Keratinocyte (primary cell): ENCODE measurements around the gene NRARP. TPM values are rescaled to one million over a fixed set of nuclear protein-coding genes. Genes with fewer than 3 reads are reported as not detected.

Source experiments
- DNase-seq: peaks from one replicate; pipeline ENCODE4 v3.0.0-alpha.2; 2011; ENCODE audit warnings: low read depth, missing footprints, low spot score
- FAIRE-seq: peaks from 2 replicates; lab custom pipeline; 2011; peaks lifted over from hg19 to GRCh38; lab: Jason Lieb, UNC
- H2AFZ ChIP-seq: 2 replicates; pipeline ENCODE4 v1.6.0; 2012; ENCODE audit warnings: low read length, control low read depth, inconsistent platforms; ENCODE audit not compliant: control insufficient read depth
- H3K27ac ChIP-seq: 2 replicates; pipeline ENCODE4 v1.5.1; 2011; ENCODE audit warnings: low read length; ENCODE audit not compliant: control insufficient read depth, insufficient read depth
- H3K27me3 ChIP-seq: 3 replicates; pipeline ENCODE4 v1.6.0; 2011; ENCODE audit warnings: low read length; ENCODE audit not compliant: control insufficient read depth, insufficient read depth; ENCODE audit errors: extremely low read depth
- H3K36me3 ChIP-seq, 2 experiments: 2 replicates in 1 of 2; 3 replicates in 1 of 2; pipeline ENCODE4 v1.5.1; 2011; ENCODE audit warnings: low read length in 2 of 2, mild to moderate bottlenecking in 1 of 2; ENCODE audit not compliant: control insufficient read depth in 2 of 2, insufficient read depth in 2 of 2; ENCODE audit errors: extremely low read depth in 1 of 2
- H3K4me1 ChIP-seq: 3 replicates; pipeline ENCODE4 v1.5.1; 2011; ENCODE audit warnings: low read length; ENCODE audit not compliant: control insufficient read depth, insufficient read depth; ENCODE audit errors: extremely low read depth
- H3K4me2 ChIP-seq: 3 replicates; pipeline ENCODE4 v1.6.0; 2011; ENCODE audit warnings: low read depth, low read length; ENCODE audit not compliant: control insufficient read depth, insufficient read depth; ENCODE audit errors: extremely low read depth
- H3K4me3 ChIP-seq, 3 experiments: fragments of 200-600 bp in 1 of 3; sonication (generic) in 1 of 3; 2 replicates in 2 of 3; 3 replicates in 1 of 3; pipeline ENCODE4 v1.5.1; 2011 to 2016; ENCODE audit warnings: low read length in 3 of 3, mild to moderate bottlenecking in 3 of 3, control low read depth in 2 of 3, inconsistent platforms in 1 of 3, low read depth in 1 of 3, mixed read lengths in 1 of 3, mixed run types in 1 of 3, moderate library complexity in 1 of 3; ENCODE audit not compliant: control insufficient read depth in 2 of 3, insufficient read depth in 2 of 3; ENCODE audit errors: extremely low read depth in 1 of 3
- H3K79me2 ChIP-seq: 2 replicates; pipeline ENCODE4 v1.6.0; 2012; ENCODE audit warnings: low read length; ENCODE audit not compliant: control insufficient read depth, insufficient read depth
- H3K9ac ChIP-seq: 3 replicates; pipeline ENCODE4 v1.6.0; 2011; ENCODE audit warnings: low read length; ENCODE audit not compliant: control insufficient read depth, insufficient read depth; ENCODE audit errors: extremely low read depth
- H3K9me1 ChIP-seq: 3 replicates; pipeline ENCODE4 v1.6.0; 2011; ENCODE audit warnings: low read length; ENCODE audit not compliant: control insufficient read depth, insufficient read depth; ENCODE audit errors: extremely low read depth
- H3K9me3 ChIP-seq: 2 replicates; pipeline ENCODE4 v1.5.1; 2012; ENCODE audit warnings: low read depth, low read length; ENCODE audit not compliant: control insufficient read depth
- H4K20me1 ChIP-seq: 3 replicates; pipeline ENCODE4 v1.6.0; 2011; ENCODE audit warnings: low read length; ENCODE audit not compliant: control insufficient read depth, insufficient read depth; ENCODE audit errors: extremely low read depth
- CTCF ChIP-seq, 3 experiments: IDR thresholded peaks in 1 of 3; conservative IDR thresholded peaks in 1 of 3; optimal IDR thresholded peaks in 1 of 3; 2 replicates in 2 of 3; 3 replicates in 1 of 3; pipeline versions ENCODE3 to v1.5.1; 2011; ENCODE audit warnings: low read length in 3 of 3, mild to moderate bottlenecking in 3 of 3, moderate library complexity in 2 of 3, control low read depth in 1 of 3, inconsistent platforms in 1 of 3; ENCODE audit not compliant: insufficient read depth in 2 of 3; ENCODE audit errors: extremely low read depth in 1 of 3
- EZH2 ChIP-seq: IDR thresholded peaks from one replicate; pipeline ENCODE4 v1.6.1; 2012; ENCODE audit warnings: inconsistent platforms, mild to moderate bottlenecking, low read length, moderate library complexity
- dilution Hi-C: fragments of 300-500 bp; cut with MboI; formaldehyde crosslinking; loops from one replicate; pipeline ENCODE4 v1.7.0; 2020; ENCODE audit warnings: low sequenced_read_pairs; ENCODE audit not compliant: extremely low pct_ligation_motif_present
- polyA plus RNA-seq, 5 experiments: library from polyadenylated mRNA; depleted of rRNA in 3 of 5; stranded (reverse) in 3 of 5; stranded (forward) in 1 of 5; unstranded in 1 of 5; fragments of >200 nt; gene quantifications; 1 replicate in 1 of 5; 2 replicates in 3 of 5; 3 replicates in 1 of 5; pipeline versions ENCODE4 v1.2.1 to v1.2.3, GENCODE V29; 2011 to 2012; ENCODE audit warnings: missing spikeins in 2 of 5, low read depth in 1 of 5, low replicate concordance in 1 of 5

The NRARP gene
- polyA plus RNA-seq, 1 donor (not counting 4 experiments of a cell fraction or from before 2014, with no cell fraction given): 2.4 TPM

- H3K36me3 ChIP-seq: no peaks in the 10 kb centered on the region
- no peak overlapping the region for H3K27ac ChIP-seq
- no peak for DNase-seq
- no peaks in the 10 kb centered on the region for H3K9me3 ChIP-seq
- H3K4me1 ChIP-seq: no peaks in the 10 kb centered on the region
- no peak overlapping the region for H3K4me3 ChIP-seq
- no peak for TF ChIP-seq EZH2
- no peak for TF ChIP-seq CTCF (optimal IDR thresholded peaks at IDR 0.05 in 1 of 3, IDR thresholded peaks at IDR 0.05 in 1 of 3, conservative IDR thresholded peaks at IDR 0.05 in 1 of 3; ENCODE audit: extremely low read depth in 1 of 3, insufficient read depth in 2 of 3, low read length in 3 of 3)
- H2AFZ ChIP-seq: no peak overlapping the region
- H3K4me2 ChIP-seq: no peak overlapping the region
- dilution Hi-C loops: no loop called here
- H3K9ac ChIP-seq: no peak overlapping the region
- no peaks in the 10 kb centered on the region for H3K9me1 ChIP-seq
- H3K27me3 ChIP-seq: no peaks in the 10 kb centered on the region
- H3K79me2 ChIP-seq: no peaks in the 10 kb centered on the region
- no peak for FAIRE-seq
- H4K20me1 ChIP-seq: no peaks in the 10 kb centered on the region
Observed at GRCh38 chr9:137333016-137333671, 31.1 kb upstream of the NRARP start.

GRCh38 chr9:137331929-137332328 lies 29.9 kb upstream of the NRARP start:
- Histone ChIP-seq H3K79me2 (no peaks in the 10 kb centered on the region), H3K27ac (no peak overlapping the region), H3K9me1 (no peaks in the 10 kb centered on the region), H3K9ac (no peak overlapping the region), H4K20me1 (no peaks in the 10 kb centered on the region), H3K4me3 (no peak overlapping the region), H3K4me2 (no peak overlapping the region), H3K36me3 (no peaks in the 10 kb centered on the region), H3K9me3 (no peaks in the 10 kb centered on the region), H2AFZ (no peak overlapping the region), H3K4me1 (no peaks in the 10 kb centered on the region), H3K27me3 (no peaks in the 10 kb centered on the region)
- DNase-seq (no peak), FAIRE-seq (no peak)
- dilution Hi-C loops: no loop called here
- TF ChIP-seq EZH2 (no peak), CTCF (optimal IDR thresholded peaks at IDR 0.05 in 1 of 3, IDR thresholded peaks at IDR 0.05 in 1 of 3, conservative IDR thresholded peaks at IDR 0.05 in 1 of 3; ENCODE audit: extremely low read depth in 1 of 3, insufficient read depth in 2 of 3, low read length in 3 of 3) (no peak)
